GF-D8 (cell line): ENCODE data around the gene GABARAPL1.
A peak's percentile ranks its signal among the peaks of the same experiment; 100 is the strongest.
"Not testable (repeated sequence)": the region's sequence is repeated elsewhere in the genome, so short reads cannot be mapped to it uniquely, and the experiment has no call there.

Experiments
- DNase-seq: peaks from one replicate; lab custom pipeline; 2025; lab: John Stamatoyannopoulos, UW

The GABARAPL1 gene

GRCh38 chr12:10197879-10198278 is 14.8 kb upstream of the GABARAPL1 start:
- no peak for DNase-seq

GRCh38 chr12:10204495-10204894 is 8.2 kb upstream of the GABARAPL1 start:
- not testable (repeated sequence) for DNase-seq

GRCh38 chr12:10205220-10205807 is 7.4 kb upstream of the GABARAPL1 start:
- no peak for DNase-seq

GRCh38 chr12:10207136-10207535 is 5.5 kb upstream of the GABARAPL1 start:
- DNase-seq, result no peak

- no peak for DNase-seq
These were observed 2.5 kb upstream of the GABARAPL1 start for GRCh38 chr12:10210225-10210624.

GRCh38 chr12:10211101-10211939 is 1.4 kb upstream of the GABARAPL1 start:
- no peak for DNase-seq

- DNase-seq, result peak; percentile 22
These were observed 538 bp upstream of the GABARAPL1 start for GRCh38 chr12:10211940-10212738.

GRCh38 chr12:10213168-10214135 is 775 bp downstream of the GABARAPL1 start:
- DNase-seq, result peak; percentile 48

- DNase-seq, result peak; percentile 4
These were observed 1.6 kb downstream of the GABARAPL1 start for GRCh38 chr12:10214136-10214894.

GRCh38 chr12:10214895-10215267 is 2.2 kb downstream of the GABARAPL1 start:
- DNase-seq, result no peak

- DNase-seq, result no peak
These were observed 2.8 kb downstream of the GABARAPL1 start for GRCh38 chr12:10215436-10215835.

GRCh38 chr12:10215946-10216345 is 3.3 kb downstream of the GABARAPL1 start:
- not testable (repeated sequence) for DNase-seq

GRCh38 chr12:10218021-10218420 is 5.3 kb downstream of the GABARAPL1 start:
- DNase-seq, result no peak

GRCh38 chr12:10220398-10221077 is 7.9 kb downstream of the GABARAPL1 start:
- no peak for DNase-seq

GRCh38 chr12:10221846-10222245 is 9.2 kb downstream of the GABARAPL1 start:
- no peak for DNase-seq

- no peak for DNase-seq
These were observed 10.5 kb downstream of the GABARAPL1 start for GRCh38 chr12:10223208-10223607.

GRCh38 chr12:10225426-10225825 is 12.7 kb downstream of the GABARAPL1 start:
- not testable (repeated sequence) for DNase-seq

- DNase-seq, result no peak
These were observed 13.4 kb downstream of the GABARAPL1 start for GRCh38 chr12:10226086-10226485.

- no peak for DNase-seq
These were observed 14.1 kb downstream of the GABARAPL1 start for GRCh38 chr12:10226731-10227130.

- DNase-seq, result no peak
These were observed 15.0 kb downstream of the GABARAPL1 start for GRCh38 chr12:10227648-10228047.
